IPS-20b (cell line): Measurements from ENCODE around the gene MAGEA4.
"Not testable (repeated sequence)": the region's sequence is repeated elsewhere in the genome, so short reads cannot be mapped to it uniquely, and the experiment has no call there.

Experiments
- H3K27ac ChIP-seq: one replicate; pipeline ENCODE4 v1.5.1; 2013; ENCODE audit warnings: low read length
- H3K27me3 ChIP-seq: 2 replicates; pipeline ENCODE4 v1.6.1; 2013; ENCODE audit warnings: mild to moderate bottlenecking, low read length, inconsistent platforms; ENCODE audit not compliant: insufficient read depth
- H3K36me3 ChIP-seq: 2 replicates; pipeline ENCODE4 v1.6.1; 2013; ENCODE audit warnings: low read depth, mild to moderate bottlenecking, inconsistent platforms, low read length, moderate library complexity; ENCODE audit not compliant: insufficient read depth
- H3K4me1 ChIP-seq: 2 replicates; pipeline ENCODE4 v1.6.1; 2013; ENCODE audit warnings: mild to moderate bottlenecking, control low read depth, inconsistent platforms, low read length, moderate library complexity; ENCODE audit not compliant: insufficient read depth
- H3K4me3 ChIP-seq: 2 replicates; pipeline ENCODE4 v1.5.1; 2013; ENCODE audit warnings: mild to moderate bottlenecking, low read length, inconsistent platforms
- H3K9ac ChIP-seq: 2 replicates; pipeline ENCODE4 v1.6.1; 2013; ENCODE audit warnings: low read depth, mild to moderate bottlenecking, inconsistent platforms, low read length, moderate library complexity
- H3K9me3 ChIP-seq: 2 replicates; pipeline ENCODE4 v1.6.1; 2013; ENCODE audit warnings: mild to moderate bottlenecking, low read depth, low read length, inconsistent platforms; ENCODE audit not compliant: insufficient read depth

The MAGEA4 gene

GRCh38 chrX:151902813-151903591 lies 9.7 kb upstream of the MAGEA4 start:
- no peaks in the 10 kb centered on the region for H3K27me3 ChIP-seq
- H3K27ac ChIP-seq, result no peak overlapping the region
- no peaks in the 10 kb centered on the region for H3K36me3 ChIP-seq
- H3K4me3 ChIP-seq, result no peak overlapping the region
- H3K9ac ChIP-seq, result no peak overlapping the region
- no peaks in the 10 kb centered on the region for H3K4me1 ChIP-seq
- no peaks in the 10 kb centered on the region for H3K9me3 ChIP-seq

- no peak overlapping the region for H3K27ac ChIP-seq
- no peak overlapping the region for H3K4me3 ChIP-seq
- no peak overlapping the region for H3K9ac ChIP-seq
- no peaks in the 10 kb centered on the region for H3K36me3 ChIP-seq
- H3K9me3 ChIP-seq, result no peaks in the 10 kb centered on the region
- no peaks in the 10 kb centered on the region for H3K27me3 ChIP-seq
- no peaks in the 10 kb centered on the region for H3K4me1 ChIP-seq
Measured at GRCh38 chrX:151904989-151905388, 7.7 kb upstream of the MAGEA4 start.

- no peaks in the 10 kb centered on the region for H3K36me3 ChIP-seq
- H3K27ac ChIP-seq, result no peak overlapping the region
- H3K4me3 ChIP-seq, result no peak overlapping the region
- no peaks in the 10 kb centered on the region for H3K4me1 ChIP-seq
- no peaks in the 10 kb centered on the region for H3K27me3 ChIP-seq
- H3K9me3 ChIP-seq, result no peaks in the 10 kb centered on the region
- no peak overlapping the region for H3K9ac ChIP-seq
Measured at GRCh38 chrX:151912221-151912620, 468 bp upstream of the MAGEA4 start.

- H3K4me3 ChIP-seq, H3K4me1 ChIP-seq, H3K36me3 ChIP-seq, H3K27ac ChIP-seq, H3K9me3 ChIP-seq, H3K27me3 ChIP-seq, H3K9ac ChIP-seq: not testable (repeated sequence)
Measured at GRCh38 chrX:151918736-151919135, 6.0 kb downstream of the MAGEA4 start.

GRCh38 chrX:151919610-151920009 lies 6.9 kb downstream of the MAGEA4 start:
- Histone ChIP-seq H3K4me3 (no peak overlapping the region), H3K27me3 (no peaks in the 10 kb centered on the region), H3K9ac (no peak overlapping the region), H3K4me1 (no peaks in the 10 kb centered on the region), H3K27ac (no peak overlapping the region), H3K9me3 (no peaks in the 10 kb centered on the region), H3K36me3 (no peaks in the 10 kb centered on the region)

- Histone ChIP-seq H3K9me3 (no peaks in the 10 kb centered on the region), H3K9ac (no peak overlapping the region), H3K27ac (no peak overlapping the region), H3K4me1 (no peaks in the 10 kb centered on the region), H3K27me3 (no peaks in the 10 kb centered on the region), H3K4me3 (no peak overlapping the region), H3K36me3 (no peaks in the 10 kb centered on the region)
Measured at GRCh38 chrX:151920101-151920500, 7.4 kb downstream of the MAGEA4 start.

- no peak overlapping the region for H3K9ac ChIP-seq
- no peaks in the 10 kb centered on the region for H3K4me1 ChIP-seq
- no peak overlapping the region for H3K4me3 ChIP-seq
- H3K27ac ChIP-seq, result no peak overlapping the region
- no peaks in the 10 kb centered on the region for H3K27me3 ChIP-seq
- H3K9me3 ChIP-seq, result no peaks in the 10 kb centered on the region
- no peaks in the 10 kb centered on the region for H3K36me3 ChIP-seq
Measured at GRCh38 chrX:151920530-151920929, 7.8 kb downstream of the MAGEA4 start.

GRCh38 chrX:151921292-151921691 lies 8.6 kb downstream of the MAGEA4 start:
- Histone ChIP-seq H3K4me1 (no peaks in the 10 kb centered on the region), H3K9ac (no peak overlapping the region), H3K4me3 (no peak overlapping the region), H3K9me3 (no peaks in the 10 kb centered on the region), H3K36me3 (no peaks in the 10 kb centered on the region), H3K27ac (no peak overlapping the region), H3K27me3 (no peaks in the 10 kb centered on the region)

GRCh38 chrX:151921866-151922265 lies 9.2 kb downstream of the MAGEA4 start:
- no peaks in the 10 kb centered on the region for H3K36me3 ChIP-seq
- no peaks in the 10 kb centered on the region for H3K9me3 ChIP-seq
- no peak overlapping the region for H3K9ac ChIP-seq
- H3K4me1 ChIP-seq, result no peaks in the 10 kb centered on the region
- H3K27me3 ChIP-seq, result no peaks in the 10 kb centered on the region
- H3K4me3 ChIP-seq, result no peak overlapping the region
- H3K27ac ChIP-seq, result no peak overlapping the region

- H3K36me3 ChIP-seq, result no peaks in the 10 kb centered on the region
Measured at GRCh38 chrX:151922692-151923091, 10.0 kb downstream of the MAGEA4 start.

GRCh38 chrX:151923648-151924047 lies 11.0 kb downstream of the MAGEA4 start:
- no peaks in the 10 kb centered on the region for H3K36me3 ChIP-seq
- H3K27ac ChIP-seq, result no peak overlapping the region
- no peaks in the 10 kb centered on the region for H3K9me3 ChIP-seq
- H3K9ac ChIP-seq, result no peak overlapping the region
- no peaks in the 10 kb centered on the region for H3K27me3 ChIP-seq
- no peaks in the 10 kb centered on the region for H3K4me1 ChIP-seq
- H3K4me3 ChIP-seq, result no peak overlapping the region

More at GRCh38 chrX:151922692-151923091, 10.0 kb downstream of the MAGEA4 start:
- H3K9me3 ChIP-seq, result no peaks in the 10 kb centered on the region
- no peaks in the 10 kb centered on the region for H3K4me1 ChIP-seq
- no peak overlapping the region for H3K4me3 ChIP-seq
- H3K27me3 ChIP-seq, result no peaks in the 10 kb centered on the region
- no peak overlapping the region for H3K9ac ChIP-seq
- no peak overlapping the region for H3K27ac ChIP-seq

GRCh38 chrX:151929126-151929525 lies 16.4 kb downstream of the MAGEA4 start:
- H3K36me3 ChIP-seq, result no peaks in the 10 kb centered on the region
- no peak overlapping the region for H3K4me3 ChIP-seq
- no peaks in the 10 kb centered on the region for H3K27me3 ChIP-seq
- H3K4me1 ChIP-seq, result no peaks in the 10 kb centered on the region
- no peaks in the 10 kb centered on the region for H3K9me3 ChIP-seq
- H3K27ac ChIP-seq, result no peak overlapping the region
- no peak overlapping the region for H3K9ac ChIP-seq
